ENCODE measurements around the gene PCED1B.

DNA sequence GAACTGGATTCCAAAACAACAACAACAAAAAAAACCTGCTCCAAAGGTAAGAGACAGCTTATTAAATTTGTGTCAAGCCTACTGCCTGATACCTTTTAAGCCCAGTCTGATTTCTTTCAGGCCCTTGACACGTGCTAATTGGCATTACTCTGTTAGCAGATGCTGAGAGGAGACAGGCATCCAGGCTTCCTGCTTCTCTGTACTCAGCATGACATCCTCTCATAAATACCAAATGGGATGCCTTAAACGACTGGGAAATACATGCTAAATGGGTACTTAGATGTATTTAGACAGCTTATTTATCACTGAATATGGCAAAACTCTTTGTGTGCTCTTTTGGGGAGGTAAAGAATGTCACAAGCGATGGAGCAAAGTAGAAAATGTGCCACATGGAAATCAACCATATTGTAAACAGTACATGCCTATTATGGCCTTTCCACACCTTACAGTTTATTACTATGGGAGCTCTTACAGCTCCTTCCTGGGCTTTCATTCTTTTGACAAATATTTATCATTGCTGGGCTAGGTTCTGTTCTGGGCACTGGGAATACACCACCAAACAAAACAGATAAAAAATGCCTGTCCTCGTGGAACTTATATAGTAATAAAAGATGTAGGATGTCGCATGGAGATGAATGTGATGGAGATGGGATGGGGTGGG is 11.5 kb upstream of the PCED1B start:
- TF ChIP-seq CTCF (IDR thresholded peaks at IDR 0.05), result no peak
- no peak for TF ChIP-seq POLR2A (IDR thresholded peaks at IDR 0.05)

Measured in testis (tissue), 2 donors.